HL-60/S4 treated with retinoic acid at 250 ng/mL for 4 days and 3 days (cell line): Measurements from ENCODE around the gene TLL2.

Experiments
- in situ Hi-C: fragments of 300-500 bp; cut with MboI; formaldehyde crosslinking; loops from 2 replicates; pipeline ENCODE4 v1.7.0; 2022; ENCODE audit warnings: low sequenced_read_pairs

TLL2 gene

GRCh38 chr10:96431211-96431970 lies 82.3 kb downstream of the TLL2 start:
- in situ Hi-C loops: no loop called here

GRCh38 chr10:96427291-96427690 lies 86.4 kb downstream of the TLL2 start:
- in situ Hi-C loops: no loop called here

GRCh38 chr10:96422525-96422924 lies 91.2 kb downstream of the TLL2 start:
- in situ Hi-C loops: no loop called here

GRCh38 chr10:96421995-96422394 lies 91.7 kb downstream of the TLL2 start:
- in situ Hi-C loops: no loop called here

GRCh38 chr10:96420228-96421009 lies 93.3 kb downstream of the TLL2 start:
- in situ Hi-C loops: no loop called here

- in situ Hi-C loops: no loop called here
Observed at GRCh38 chr10:96419351-96419750, 94.4 kb downstream of the TLL2 start.

- in situ Hi-C loops: no loop called here
Observed at GRCh38 chr10:96418582-96418981, 95.1 kb downstream of the TLL2 start.

GRCh38 chr10:96417441-96417840 lies 96.3 kb downstream of the TLL2 start:
- in situ Hi-C loops: no loop called here

GRCh38 chr10:96416643-96417042 lies 97.1 kb downstream of the TLL2 start:
- in situ Hi-C loops: no loop called here

GRCh38 chr10:96415891-96416554 lies 97.7 kb downstream of the TLL2 start:
- in situ Hi-C loops: no loop called here

- in situ Hi-C loops: no loop called here
Observed at GRCh38 chr10:96415150-96415890, 98.4 kb downstream of the TLL2 start.

- in situ Hi-C loops: no loop called here
Observed at GRCh38 chr10:96414303-96414702, 99.4 kb downstream of the TLL2 start.

- in situ Hi-C loops: no loop called here
Observed at GRCh38 chr10:96413151-96413787, 100.5 kb downstream of the TLL2 start.

GRCh38 chr10:96411716-96412320 lies 101.9 kb downstream of the TLL2 start:
- in situ Hi-C loops: no loop called here

GRCh38 chr10:96410296-96410695 lies 103.4 kb downstream of the TLL2 start:
- in situ Hi-C loops: no loop called here

- in situ Hi-C loops: no loop called here
Observed at GRCh38 chr10:96408201-96408600, 105.5 kb downstream of the TLL2 start.

GRCh38 chr10:96407560-96408069 lies 106.1 kb downstream of the TLL2 start:
- in situ Hi-C loops: no loop called here

GRCh38 chr10:96406091-96406490 lies 107.6 kb downstream of the TLL2 start:
- in situ Hi-C loops: no loop called here

GRCh38 chr10:96402417-96403305 lies 111.1 kb downstream of the TLL2 start:
- in situ Hi-C loops: loop anchor here (5.0 kb wide), 1 partner anchor 1295 kb away; no protein-coding TSS in a partner anchor
